GM18951 (cell line): ENCODE results near the gene GABRR3.

Experiments
- POLR2A ChIP-seq: IDR thresholded peaks from 4 replicates; pipeline ENCODE4 v1.6.1; 2011; ENCODE audit warnings: mild to moderate bottlenecking; ENCODE audit not compliant: insufficient read length, insufficient read depth; ENCODE audit errors: extremely low read depth
- in situ Hi-C: fragments of 300-500 bp; cut with MboI; formaldehyde crosslinking; loops from one replicate; pipeline ENCODE4 v1.12.0; 2022; ENCODE audit warnings: low sequenced_read_pairs, mixed read lengths, inconsistent platforms; ENCODE audit not compliant: unreplicated experiment

GABRR3 gene

GRCh38 chr3:97971679-97972567 is 63.2 kb downstream of the GABRR3 start, which contains the start of gene RIOX2:
Gene RIOX2, minus strand, starts transcription at chr3:97972431. Its CDS starts 4,838 bp downstream, at chr3:97967593.
- in situ Hi-C loops, result no loop called here
- peak; percentile 92 for TF ChIP-seq POLR2A

GRCh38 chr3:97970956-97971620 is 64.0 kb downstream of the GABRR3 start:
- in situ Hi-C loops, result no loop called here

GRCh38 chr3:97970156-97970555 is 65.0 kb downstream of the GABRR3 start:
- in situ Hi-C loops, result no loop called here
- TF ChIP-seq POLR2A, result no peak

More at GRCh38 chr3:97970956-97971620, 64.0 kb downstream of the GABRR3 start:
- TF ChIP-seq POLR2A, result no peak

GRCh38 chr3:97969541-97969940 is 65.6 kb downstream of the GABRR3 start:
- no peak for TF ChIP-seq POLR2A

GRCh38 chr3:97968376-97968775 is 66.7 kb downstream of the GABRR3 start:
- in situ Hi-C loops, result no loop called here
- TF ChIP-seq POLR2A, result no peak

More at GRCh38 chr3:97969541-97969940, 65.6 kb downstream of the GABRR3 start:
- in situ Hi-C loops, result no loop called here

- TF ChIP-seq POLR2A, result no peak
- in situ Hi-C loops, result no loop called here
Measured at GRCh38 chr3:97967966-97968365, 67.1 kb downstream of the GABRR3 start.

- in situ Hi-C loops, result no loop called here
- no peak for TF ChIP-seq POLR2A
Measured at GRCh38 chr3:97960993-97961766, 73.9 kb downstream of the GABRR3 start.

- TF ChIP-seq POLR2A, result no peak
- in situ Hi-C loops, result no loop called here
Measured at GRCh38 chr3:97960551-97960950, 74.6 kb downstream of the GABRR3 start.

- in situ Hi-C loops, result no loop called here
- no peak for TF ChIP-seq POLR2A
Measured at GRCh38 chr3:97959872-97960271, 75.2 kb downstream of the GABRR3 start.

- TF ChIP-seq POLR2A, result no peak
- in situ Hi-C loops, result no loop called here
Measured at GRCh38 chr3:97958796-97959195, 76.3 kb downstream of the GABRR3 start.

- no peak for TF ChIP-seq POLR2A
- in situ Hi-C loops, result no loop called here
Measured at GRCh38 chr3:97958396-97958795, 76.7 kb downstream of the GABRR3 start.

GRCh38 chr3:97957617-97958311 is 77.4 kb downstream of the GABRR3 start:
- no peak for TF ChIP-seq POLR2A
- in situ Hi-C loops, result no loop called here
